CD4-positive, alpha-beta T cell treated with Interleukin-21 for 1 hour (primary cell): Measurements from ENCODE around the gene GRAMD4.
"Not testable (repeated sequence)": the region's sequence is repeated elsewhere in the genome, so short reads cannot be mapped to it uniquely, and the experiment has no call there.

Experiments used
- DNase-seq: peaks from one replicate; pipeline ENCODE4 v3.0.0-alpha.2; 2020

GRAMD4 gene

GRCh38 chr22:46600273-46600796 is 19.9 kb upstream of the GRAMD4 start:
- DNase-seq = no peak

DNA sequence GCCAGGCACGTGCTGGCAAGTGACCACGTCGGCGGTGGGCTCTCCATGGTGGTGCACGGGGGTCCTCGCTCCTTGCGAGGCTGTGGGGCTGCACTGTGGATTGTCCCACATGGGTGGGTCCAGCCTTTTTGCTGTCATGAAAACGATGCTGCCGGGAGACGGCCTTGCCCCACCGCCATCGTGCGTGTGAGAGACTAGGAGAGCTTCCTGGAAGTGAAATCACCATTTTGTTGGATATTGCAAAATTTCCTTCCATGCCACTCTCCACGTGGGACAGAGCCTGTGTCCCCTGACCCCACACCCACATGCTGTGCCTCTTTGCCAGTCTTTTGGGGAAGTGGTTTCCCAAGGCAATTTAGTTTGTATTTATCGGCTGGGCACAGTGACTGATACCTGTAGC is 18.2 kb upstream of the GRAMD4 start:
- no peak for DNase-seq

- DNase-seq = peak; percentile 48
These were observed 15.9 kb upstream of the GRAMD4 start for GRCh38 chr22:46604306-46604690.

DNA sequence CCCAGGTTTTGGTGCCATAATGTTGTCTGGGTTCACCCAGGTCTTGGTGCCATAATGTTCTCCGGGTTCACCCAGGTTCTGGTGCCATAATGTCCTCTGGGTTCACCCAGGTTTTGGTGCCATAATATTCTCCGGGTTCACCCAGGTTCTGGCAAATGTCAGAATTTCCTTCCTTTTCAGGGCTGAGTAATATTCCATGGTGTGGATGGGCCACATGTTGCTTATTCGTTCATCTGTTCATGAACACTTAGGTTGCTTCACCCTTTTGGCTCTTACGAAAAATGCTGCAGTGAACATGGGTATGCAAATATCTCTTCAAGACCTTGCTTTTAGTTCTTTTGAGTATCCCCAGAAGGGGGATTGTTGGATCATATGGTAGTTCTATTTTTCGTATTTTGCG is 15.1 kb upstream of the GRAMD4 start:
- no peak for DNase-seq

DNA sequence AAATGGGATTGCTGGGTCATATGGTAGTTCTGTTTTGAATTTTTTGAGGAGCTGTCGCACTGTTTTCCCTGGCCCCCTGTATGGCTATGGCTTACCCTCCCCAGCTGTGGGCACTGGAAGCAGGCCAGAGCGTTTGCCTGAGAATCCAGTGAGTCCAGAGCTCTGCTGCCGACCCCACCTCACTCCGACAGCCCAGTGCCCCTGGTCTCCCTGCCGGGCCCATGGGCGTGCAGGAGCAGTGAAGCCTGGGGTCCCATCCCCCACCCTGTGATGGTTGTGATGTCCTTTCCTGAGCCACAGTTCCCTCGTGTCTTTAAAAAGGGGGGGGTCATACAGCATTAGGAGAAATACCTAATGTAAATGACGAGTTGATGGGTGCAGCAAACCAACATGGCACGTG is 13.3 kb upstream of the GRAMD4 start:
- no peak for DNase-seq

GRCh38 chr22:46607483-46608114 is 12.6 kb upstream of the GRAMD4 start:
- DNase-seq = no peak

- DNase-seq = no peak
These were observed 11.0 kb upstream of the GRAMD4 start for GRCh38 chr22:46609175-46609690.

GRCh38 chr22:46609724-46610201 is 10.4 kb upstream of the GRAMD4 start:
- DNase-seq = no peak

DNA sequence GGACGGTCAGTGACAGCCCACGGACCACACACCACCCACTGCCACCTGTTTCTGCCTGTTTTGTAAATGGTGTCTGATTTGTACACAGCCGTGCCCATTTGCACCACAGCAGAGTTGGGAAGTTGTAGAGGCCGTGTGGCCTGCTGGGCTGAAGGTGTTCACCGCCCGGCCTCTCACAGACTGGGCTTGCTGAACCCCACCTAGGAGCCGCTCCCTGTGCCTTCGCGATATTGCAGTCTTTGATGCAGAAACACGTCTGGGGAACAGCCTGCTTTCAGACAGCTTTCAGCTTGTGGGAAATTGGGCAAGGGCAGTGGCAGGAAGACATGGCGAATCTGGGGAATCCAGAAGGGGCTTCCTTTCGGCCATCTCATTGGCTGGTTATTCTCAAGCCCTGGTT is 9.8 kb upstream of the GRAMD4 start:
- no peak for DNase-seq

DNA sequence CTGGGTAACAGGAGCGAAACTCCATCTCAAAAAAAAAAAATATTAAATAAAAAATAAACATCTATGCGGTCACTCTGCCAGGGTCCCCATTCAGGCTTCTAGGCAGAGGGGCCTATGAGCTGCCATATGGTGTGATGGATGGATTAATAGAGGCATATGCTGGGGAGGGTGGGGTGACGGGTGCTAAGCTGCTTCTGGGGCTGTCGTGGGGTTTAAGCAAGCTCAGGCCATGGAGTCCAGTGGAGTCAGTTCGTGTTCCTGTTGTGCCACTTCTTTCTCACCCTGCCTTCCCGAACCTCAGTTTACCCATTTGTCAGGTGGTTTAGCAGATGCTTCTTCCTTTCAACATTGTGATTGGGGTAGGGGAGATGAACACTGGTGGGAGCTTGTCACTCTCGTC is 9.0 kb upstream of the GRAMD4 start:
- DNase-seq = no peak

GRCh38 chr22:46612341-46612903 is 7.8 kb upstream of the GRAMD4 start:
- DNase-seq = no peak

DNA sequence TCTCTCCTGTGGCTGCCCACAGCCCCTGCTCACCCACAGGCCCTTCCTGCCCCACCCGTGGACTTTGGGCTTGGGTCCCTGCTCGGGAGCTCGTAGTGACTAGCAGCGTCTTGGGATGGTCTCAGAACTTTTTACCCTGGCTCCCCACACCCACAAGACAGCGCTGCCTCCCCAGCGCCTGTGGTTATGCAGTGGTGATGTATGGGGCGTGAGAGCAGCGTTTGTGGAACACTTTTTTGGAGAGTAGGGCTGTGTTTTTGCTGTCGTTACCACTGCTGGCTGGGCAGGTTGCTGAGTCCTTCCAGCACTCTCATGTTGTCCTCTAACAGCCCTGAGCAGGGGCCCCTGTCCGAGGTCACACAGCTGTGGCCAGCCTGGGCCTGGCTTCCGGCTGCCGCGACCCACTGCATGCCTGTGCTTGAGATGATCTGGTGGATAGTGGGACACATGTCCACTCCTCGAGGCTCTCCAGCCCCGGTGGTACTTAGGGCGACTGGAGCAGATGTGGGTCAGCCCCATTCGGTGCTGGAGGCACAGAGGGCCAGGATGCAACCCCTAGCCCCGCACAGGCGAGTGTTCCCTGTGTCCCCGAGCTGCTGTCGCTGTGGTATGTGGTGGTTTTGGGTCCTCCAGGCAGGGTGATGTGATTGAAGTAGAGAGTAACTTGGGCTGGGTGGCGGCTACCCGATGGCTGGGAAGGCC is 7.1 kb upstream of the GRAMD4 start:
- DNase-seq = peak; percentile 37

DNA sequence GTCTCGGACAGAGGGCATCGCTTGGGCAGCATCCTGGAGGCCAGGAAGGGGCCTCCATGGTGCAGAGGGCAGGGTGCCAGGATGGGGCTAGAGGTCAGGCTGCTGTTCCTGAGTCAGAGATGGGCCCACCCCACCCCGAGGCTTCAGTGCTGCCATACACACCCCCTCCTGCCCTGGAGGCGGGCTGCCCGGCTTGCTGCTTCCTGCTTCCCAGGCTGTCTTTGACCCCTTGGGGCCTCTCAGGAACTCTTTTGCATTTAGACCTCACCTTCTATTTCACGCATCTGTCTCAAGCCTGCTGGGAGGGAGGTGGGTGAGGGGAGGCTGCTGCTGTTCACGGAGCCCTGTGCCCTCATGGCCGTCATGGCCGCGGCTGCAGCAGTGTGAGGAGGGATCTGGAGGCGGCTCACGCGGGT is 6.6 kb upstream of the GRAMD4 start:
- no peak for DNase-seq

DNA sequence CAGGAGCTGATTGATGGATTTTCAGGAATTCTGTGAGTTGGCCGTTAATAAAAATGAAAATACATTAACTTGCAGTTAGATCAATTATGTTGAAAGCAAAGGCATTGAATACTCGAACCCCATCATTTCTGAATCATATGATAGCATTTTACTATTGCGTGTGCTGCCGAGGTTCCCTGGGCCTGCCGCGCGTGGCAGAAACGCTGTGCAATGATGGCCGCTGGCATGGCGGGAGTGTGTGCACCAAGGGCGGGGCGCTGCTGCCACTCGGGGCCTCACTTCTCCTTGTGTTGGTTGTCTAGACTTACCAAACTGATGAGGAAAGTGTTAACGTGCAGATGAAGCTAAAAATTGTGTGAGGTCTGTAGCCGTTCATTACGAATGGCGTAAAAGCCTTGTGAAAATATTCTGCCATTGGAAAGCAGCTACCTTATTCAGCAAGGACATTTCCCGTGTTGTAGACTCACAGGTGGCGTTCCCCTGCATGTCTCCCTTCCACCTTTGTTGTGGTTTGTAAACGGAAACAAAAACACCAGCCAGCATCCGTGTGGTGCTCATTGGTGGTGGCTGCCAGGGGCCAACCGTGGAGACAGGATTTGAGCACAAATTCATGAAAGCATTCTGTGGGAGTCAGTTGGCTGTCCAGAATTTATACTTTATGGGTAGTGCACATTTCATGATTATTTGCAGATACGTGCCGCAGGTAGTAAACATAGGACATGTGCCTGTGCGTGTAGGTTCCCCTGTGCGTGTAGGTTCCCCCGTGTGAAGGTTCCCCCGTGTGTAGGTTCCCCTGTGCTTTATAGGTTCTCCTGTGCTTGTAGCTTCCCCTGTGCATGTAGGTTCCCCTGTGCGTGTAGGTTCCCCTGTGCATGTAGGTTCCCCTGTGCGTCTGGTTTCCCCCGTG is 5.9 kb upstream of the GRAMD4 start:
- DNase-seq = peak; percentile 83

GRCh38 chr22:46617207-46617985 is 2.8 kb upstream of the GRAMD4 start:
- DNase-seq = no peak

DNA sequence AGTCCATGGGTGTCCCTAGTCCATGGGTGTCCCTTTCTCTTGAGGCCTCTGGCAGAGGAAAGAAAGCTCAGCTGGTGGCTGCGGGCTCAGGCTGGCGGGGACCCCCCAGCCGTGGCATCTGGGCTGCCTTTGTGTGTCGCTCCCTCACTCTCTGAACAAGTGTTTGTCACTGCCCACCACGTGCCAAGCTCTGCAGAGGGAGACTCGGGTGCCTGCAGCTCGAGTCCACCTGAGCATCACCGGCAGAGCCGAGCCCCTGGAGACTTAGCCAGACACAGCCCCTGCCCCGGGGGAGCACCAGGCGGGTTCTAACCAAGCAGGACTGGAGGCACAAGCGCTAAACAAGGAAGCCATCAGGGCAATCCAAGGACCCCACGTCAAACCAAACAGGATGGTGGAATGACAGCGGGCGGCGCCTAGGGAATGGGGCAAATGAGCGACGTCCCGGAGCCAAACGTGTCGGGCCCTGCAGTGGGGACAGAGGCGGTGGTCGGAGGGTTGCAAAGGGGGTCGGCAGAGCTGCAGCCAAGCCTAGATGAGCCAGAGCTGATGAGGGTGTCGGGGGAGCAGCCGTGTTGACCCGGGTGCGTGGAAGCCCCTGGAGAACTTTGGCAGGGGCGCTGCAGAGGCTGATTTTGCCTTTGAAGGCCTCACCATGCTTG is 2.1 kb upstream of the GRAMD4 start:
- no peak for DNase-seq

DNA sequence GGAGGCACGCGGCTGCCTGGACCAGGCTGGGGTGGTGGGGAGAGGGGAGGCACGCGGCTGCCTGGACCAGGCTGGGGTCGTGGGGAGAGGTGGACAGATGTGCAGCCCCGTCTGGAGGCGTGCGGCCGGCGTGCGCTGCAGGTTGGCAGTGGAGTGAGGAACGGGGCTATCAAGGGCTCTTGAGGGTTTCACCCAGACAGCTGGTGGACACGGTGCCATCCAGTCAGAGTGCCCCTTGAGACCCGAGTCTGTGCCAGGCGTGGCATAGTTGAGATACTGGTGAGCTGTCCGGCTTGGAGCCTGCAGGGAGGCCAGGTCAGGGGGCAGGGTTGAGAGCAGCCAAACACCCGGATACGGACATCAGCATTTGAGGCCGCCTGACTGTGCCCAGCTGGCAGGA is 1.5 kb upstream of the GRAMD4 start:
- no peak for DNase-seq

DNA sequence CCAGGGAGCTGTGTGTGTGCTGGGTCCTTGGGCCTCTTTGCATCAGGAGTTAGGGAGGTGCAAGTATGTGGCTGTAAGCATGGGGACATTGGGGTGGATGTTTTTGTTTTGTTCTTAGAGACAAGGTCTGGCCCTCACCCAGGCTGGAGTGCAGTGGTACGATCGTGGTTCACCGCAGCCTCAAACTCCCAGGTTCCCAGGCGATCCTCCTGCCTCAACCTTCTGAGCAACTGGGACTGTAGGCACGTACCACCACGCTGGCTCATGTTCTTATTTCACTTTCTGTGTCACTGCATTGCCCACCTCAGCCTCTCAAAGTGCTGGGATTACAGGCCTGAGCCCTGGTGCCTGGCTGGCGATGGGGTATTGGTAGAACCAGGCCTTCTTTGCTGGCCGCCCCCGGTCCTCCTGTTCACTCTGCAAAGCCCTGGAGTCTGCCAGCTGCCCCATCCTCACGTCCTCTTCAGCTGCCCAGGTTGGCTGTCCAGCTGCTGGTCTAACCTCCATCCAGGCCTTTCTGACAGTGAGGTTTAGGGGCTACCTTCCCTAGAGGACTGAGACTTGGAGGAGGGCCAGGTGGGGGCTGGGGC is 851 bp upstream of the GRAMD4 start:
- DNase-seq = no peak

- no peak for DNase-seq
These were observed 529 bp downstream of the GRAMD4 start for GRCh38 chr22:46620588-46621242.

DNA sequence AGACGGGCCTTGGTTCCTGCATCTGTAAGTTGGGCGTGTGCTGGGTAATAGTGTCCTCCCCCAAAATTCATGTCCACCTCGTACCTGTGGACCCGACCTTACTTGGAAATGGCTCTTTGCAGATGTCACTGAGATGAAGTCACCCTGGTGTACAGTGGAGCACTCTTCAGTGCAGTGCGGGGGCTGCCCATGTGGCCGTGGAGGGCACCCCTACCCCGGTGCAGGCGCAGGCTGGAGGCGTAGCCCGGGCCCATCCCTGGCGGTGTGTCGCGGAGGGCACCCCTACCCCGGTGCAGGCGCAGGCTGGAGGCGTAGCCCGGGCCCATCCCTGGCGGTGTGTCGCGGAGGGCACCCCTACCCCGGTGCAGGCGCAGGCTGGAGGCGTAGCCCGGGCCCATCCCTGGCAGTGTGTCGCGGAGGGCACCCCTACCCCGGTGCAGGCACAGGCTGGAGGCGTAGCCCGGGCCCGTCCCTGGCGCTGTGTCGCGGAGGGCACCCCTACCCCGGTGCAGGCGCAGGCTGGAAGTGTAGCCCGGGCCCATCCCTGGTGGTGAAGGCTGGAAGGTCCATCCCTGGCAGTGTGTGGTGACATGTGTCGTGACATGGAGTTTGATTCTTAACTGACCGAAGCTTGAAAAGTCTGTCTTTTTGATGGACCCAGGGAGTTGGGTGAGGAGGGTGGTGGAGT is 1.2 kb downstream of the GRAMD4 start:
- not testable (repeated sequence) for DNase-seq
